K562 (cell line): Measurements from ENCODE around the gene TRAPPC2L. TPM values are rescaled to one million over a fixed set of nuclear protein-coding genes. Genes with fewer than 3 reads are reported as not detected.
A peak's percentile ranks its signal among the peaks of the same experiment; 100 is the strongest.

ENCODE experiments used
- ARNT ChIP-seq, 2 experiments: fragments of 450-650 bp; IDR thresholded peaks; 2 replicates each; pipeline ENCODE4 v1.6.1; 2016; ENCODE audit warnings: mild to moderate bottlenecking in 1 of 2
- CEBPG ChIP-seq, 3 experiments: fragments of 200-800 bp in 1 of 3; sonication (Bioruptor generic) in 1 of 3; sonication (generic) in 1 of 3; formaldehyde crosslinking in 1 of 3; IDR thresholded peaks in 2 of 3; conservative IDR thresholded peaks in 1 of 3; 2 replicates each; pipeline versions ENCODE4 v1.6.1 to v1.8.0; 2016 to 2022; ENCODE audit warnings: missing compliant biosample characterization in 2 of 3, missing genetic modification characterization in 2 of 3, mild to moderate bottlenecking in 1 of 3, missing genetic modification reagents in 1 of 3
- FIP1L1 ChIP-seq: fragments of 200-400 bp; formaldehyde crosslinking; IDR thresholded peaks from 2 replicates; pipeline ENCODE4 v1.6.1; 2018; ENCODE audit warnings: mild to moderate bottlenecking, low read depth, low read length; ENCODE audit not compliant: poor library complexity, severe bottlenecking
- FOS ChIP-seq: IDR thresholded peaks from 3 replicates; pipeline ENCODE4 v1.6.1; 2011; ENCODE audit not compliant: insufficient read length; ENCODE audit errors: extremely low read depth
- NELFE ChIP-seq: IDR thresholded peaks from 2 replicates; pipeline ENCODE4 v1.6.1; 2011; ENCODE audit warnings: mild to moderate bottlenecking; ENCODE audit not compliant: insufficient read depth, insufficient read length
- NFYB ChIP-seq: IDR thresholded peaks from 2 replicates; pipeline ENCODE4 v1.6.1; 2011; ENCODE audit warnings: mild to moderate bottlenecking, moderate library complexity; ENCODE audit not compliant: insufficient read length; ENCODE audit errors: extremely low read depth
- NR2F6 ChIP-seq: fragments of 450-650 bp; formaldehyde crosslinking; IDR thresholded peaks from 2 replicates; pipeline ENCODE4 v1.4.0; 2020; ENCODE audit warnings: mild to moderate bottlenecking
- NR3C1 ChIP-seq: sonication (generic); formaldehyde crosslinking; IDR thresholded peaks from 2 replicates; pipeline ENCODE4 v1.8.1; 2022; ENCODE audit warnings: missing genetic modification reagents
- PML ChIP-seq: IDR thresholded peaks from 2 replicates; pipeline ENCODE4 v1.6.1; 2012; ENCODE audit warnings: low read length, inconsistent platforms
- SMAD1 ChIP-seq: fragments of 150-350 bp; IDR thresholded peaks from 2 replicates; pipeline ENCODE4 v1.6.1; 2014; ENCODE audit warnings: low read length, low read depth; ENCODE audit not compliant: partially characterized antibody
- SP1 ChIP-seq: sonication (generic); formaldehyde crosslinking; IDR thresholded peaks from 2 replicates; pipeline ENCODE4 v1.8.1; 2022; ENCODE audit warnings: mild to moderate bottlenecking, missing genetic modification reagents
- STAT5B ChIP-seq: fragments of 250-450 bp; sonication (Bioruptor Pico); IDR thresholded peaks from 2 replicates; pipeline ENCODE4 v1.8.0; 2021; ENCODE audit warnings: mild to moderate bottlenecking, inconsistent platforms
- TSC22D4 ChIP-seq: fragments of 450-650 bp; IDR thresholded peaks from 2 replicates; pipeline ENCODE4 v1.6.1; 2016; ENCODE audit warnings: missing genetic modification characterization, missing biosample characterization, control low read depth
- XRCC5 ChIP-seq: fragments of 200-400 bp; formaldehyde crosslinking; IDR thresholded peaks from 2 replicates; pipeline ENCODE4 v1.6.1; 2017; ENCODE audit warnings: low read depth, mild to moderate bottlenecking, low read length
- ZNF12 ChIP-seq: sonication (generic); formaldehyde crosslinking; IDR thresholded peaks from 2 replicates; pipeline ENCODE4 v1.4.0; 2020; ENCODE audit warnings: mild to moderate bottlenecking, missing genetic modification reagents
- ZNF282 ChIP-seq: sonication (generic); formaldehyde crosslinking; IDR thresholded peaks from 2 replicates; pipeline ENCODE4 v1.8.1; 2023; ENCODE audit warnings: missing genetic modification reagents
- ZNF311 ChIP-seq: fragments of 250-450 bp; sonication (Bioruptor Pico); IDR thresholded peaks from 2 replicates; pipeline ENCODE4 v1.4.0; 2020; ENCODE audit warnings: mild to moderate bottlenecking, moderate library complexity
- ZNF316 ChIP-seq: fragments of 450-650 bp; IDR thresholded peaks from 2 replicates; pipeline ENCODE4 v1.6.1; 2016
- ZNF696 ChIP-seq: fragments of 250-450 bp; sonication (Bioruptor Pico); conservative IDR thresholded peaks from 2 replicates; pipeline ENCODE4 v1.4.0; 2020; ENCODE audit warnings: mild to moderate bottlenecking, moderate library complexity
- polyA plus RNA-seq, 8 experiments: library from polyadenylated mRNA; depleted of rRNA in 4 of 8; stranded (reverse) in 5 of 8; unstranded in 3 of 8; fragments of >200 nt; fragmentation: Nextera tagmentation in 2 of 8; fragmentation: Illumina TruSeq in 1 of 8; extraction: Ambion mirVana in 2 of 8; extraction: Trizol in 1 of 8; gene quantifications; 2 replicates each; pipeline versions ENCODE4 v1.2.1 to v1.2.3, GENCODE V29; 2011 to 2014; ENCODE audit warnings: inconsistent platforms in 1 of 8, missing spikeins in 1 of 8
- total RNA-seq, 7 experiments: library from RNA; depleted of rRNA in 6 of 7; stranded (reverse); fragments of >200 nt in 6 of 7; fragmentation: Illumina TruSeq in 2 of 7; extraction: Trizol in 2 of 7; gene quantifications; 2 replicates each; pipeline versions ENCODE4 v1.2.1 to v1.2.3, GENCODE V29; 2011 to 2021; ENCODE audit warnings: low replicate concordance in 1 of 7
- TF ChIP-seq, protein P1 (sequence below): fragments of 450-650 bp; formaldehyde crosslinking; IDR thresholded peaks from 2 replicates; pipeline ENCODE4 v1.4.0; 2022; ENCODE audit warnings: mild to moderate bottlenecking, moderate library complexity
- TF ChIP-seq, protein P2 (sequence below), 2 experiments: fragments of 450-650 bp; conservative IDR thresholded peaks; 2 replicates each; pipeline ENCODE4 v1.6.1; 2017; ENCODE audit warnings: mild to moderate bottlenecking in 2 of 2, moderate library complexity in 2 of 2
- TF ChIP-seq, protein P3 (sequence below), 2 experiments: fragments of 450-650 bp; IDR thresholded peaks; 2 replicates each; pipeline ENCODE4 v1.6.1; 2018; ENCODE audit warnings: mild to moderate bottlenecking in 2 of 2, low read depth in 1 of 2; ENCODE audit not compliant: partially characterized antibody in 2 of 2

The TRAPPC2L gene
- total and polyA plus RNA-seq, 9 of the 15 experiments (the other 6 are each of a cell fraction or from before 2014, with no cell fraction given), result 60.4 to 398 (median 97.5) TPM

DNA sequence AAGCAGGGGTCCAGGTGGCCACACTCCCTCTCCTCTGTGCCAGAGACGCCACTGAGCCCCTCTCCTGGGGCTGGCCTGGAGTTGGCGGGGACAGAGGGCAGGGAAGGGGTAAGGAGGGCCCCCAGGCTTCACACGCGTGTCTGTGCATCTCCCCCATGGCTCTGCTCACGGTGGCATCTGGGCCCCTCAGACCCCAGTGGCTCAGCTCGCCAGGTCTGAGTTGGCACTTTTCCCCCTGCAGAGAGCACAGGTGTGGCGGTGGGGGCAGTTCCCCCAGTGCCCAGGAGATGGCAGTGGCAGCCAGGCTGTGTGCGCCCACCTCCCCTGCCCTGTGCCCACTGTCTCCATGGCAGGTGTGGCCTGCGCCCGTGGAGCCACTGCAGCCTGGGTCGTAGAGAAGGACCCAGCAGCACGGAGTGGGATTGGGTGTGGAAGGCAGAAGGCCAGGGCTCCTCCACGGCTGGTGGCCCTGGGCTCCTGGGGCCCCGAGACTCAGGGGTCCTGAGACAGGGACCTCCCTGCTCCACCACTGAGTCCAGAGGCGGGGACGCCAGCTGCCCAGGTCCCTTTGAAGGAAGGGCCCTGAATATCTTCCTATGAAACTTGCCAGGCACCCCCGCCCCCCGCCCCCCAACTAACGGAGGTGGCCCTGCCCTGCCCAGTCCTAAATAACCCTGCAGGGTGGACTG lies 40.9 kb upstream of the TRAPPC2L start (continued):
- TF ChIP-seq, protein P1, sequence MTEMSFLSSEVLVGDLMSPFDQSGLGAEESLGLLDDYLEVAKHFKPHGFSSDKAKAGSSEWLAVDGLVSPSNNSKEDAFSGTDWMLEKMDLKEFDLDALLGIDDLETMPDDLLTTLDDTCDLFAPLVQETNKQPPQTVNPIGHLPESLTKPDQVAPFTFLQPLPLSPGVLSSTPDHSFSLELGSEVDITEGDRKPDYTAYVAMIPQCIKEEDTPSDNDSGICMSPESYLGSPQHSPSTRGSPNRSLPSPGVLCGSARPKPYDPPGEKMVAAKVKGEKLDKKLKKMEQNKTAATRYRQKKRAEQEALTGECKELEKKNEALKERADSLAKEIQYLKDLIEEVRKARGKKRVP, result no peak
- TF ChIP-seq ARNT (IDR thresholded peaks at IDR 0.05), result no peak
- no peak for TF ChIP-seq NR2F6 (CRISPR knock-in tag)
- no peak for TF ChIP-seq ZNF696 (CRISPR knock-in tag)
- no peak for TF ChIP-seq ZNF12 (CRISPR knock-in tag)
- TF ChIP-seq SP1 (CRISPR knock-in tag), result 0 out of 2 replicates have a peak, but pooled peaks have one; percentile 33
- TF ChIP-seq STAT5B (CRISPR knock-in tag), result no peak
- no peak for TF ChIP-seq SMAD1
- TF ChIP-seq NFYB, result no peak
- TF ChIP-seq, protein P2, sequence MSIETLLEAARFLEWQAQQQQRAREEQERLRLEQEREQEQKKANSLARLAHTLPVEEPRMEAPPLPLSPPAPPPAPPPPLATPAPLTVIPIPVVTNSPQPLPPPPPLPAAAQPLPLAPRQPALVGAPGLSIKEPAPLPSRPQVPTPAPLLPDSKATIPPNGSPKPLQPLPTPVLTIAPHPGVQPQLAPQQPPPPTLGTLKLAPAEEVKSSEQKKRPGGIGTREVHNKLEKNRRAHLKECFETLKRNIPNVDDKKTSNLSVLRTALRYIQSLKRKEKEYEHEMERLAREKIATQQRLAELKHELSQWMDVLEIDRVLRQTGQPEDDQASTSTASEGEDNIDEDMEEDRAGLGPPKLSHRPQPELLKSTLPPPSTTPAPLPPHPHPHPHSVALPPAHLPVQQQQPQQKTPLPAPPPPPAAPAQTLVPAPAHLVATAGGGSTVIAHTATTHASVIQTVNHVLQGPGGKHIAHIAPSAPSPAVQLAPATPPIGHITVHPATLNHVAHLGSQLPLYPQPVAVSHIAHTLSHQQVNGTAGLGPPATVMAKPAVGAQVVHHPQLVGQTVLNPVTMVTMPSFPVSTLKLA (conservative IDR thresholded peaks at IDR 0.05), result no peak
- 0 out of 2 replicates have a peak, but pooled peaks have one; percentile 11 for TF ChIP-seq ZNF282
- TF ChIP-seq ZNF311 (CRISPR knock-in tag), result no peak
- TF ChIP-seq ZNF316, result peak; percentile 63
- no peak for TF ChIP-seq NR3C1 (CRISPR knock-in tag)
- 0 out of 2 replicates have a peak, but pooled peaks have one; percentile 50 for TF ChIP-seq XRCC5
- TF ChIP-seq FIP1L1, result peak; percentile 41
- TF ChIP-seq CEBPG (CRISPR knock-in tag; IDR thresholded peaks at IDR 0.05), result no peak
- no peak for TF ChIP-seq CEBPG (tag; conservative IDR thresholded peaks at IDR 0.05 in 1 of 2, IDR thresholded peaks at IDR 0.05 in 1 of 2)
- no peak for TF ChIP-seq TSC22D4
- TF ChIP-seq FOS, result no peak
- TF ChIP-seq NELFE, result no peak
- no peak for TF ChIP-seq PML
- TF ChIP-seq, protein P3, sequence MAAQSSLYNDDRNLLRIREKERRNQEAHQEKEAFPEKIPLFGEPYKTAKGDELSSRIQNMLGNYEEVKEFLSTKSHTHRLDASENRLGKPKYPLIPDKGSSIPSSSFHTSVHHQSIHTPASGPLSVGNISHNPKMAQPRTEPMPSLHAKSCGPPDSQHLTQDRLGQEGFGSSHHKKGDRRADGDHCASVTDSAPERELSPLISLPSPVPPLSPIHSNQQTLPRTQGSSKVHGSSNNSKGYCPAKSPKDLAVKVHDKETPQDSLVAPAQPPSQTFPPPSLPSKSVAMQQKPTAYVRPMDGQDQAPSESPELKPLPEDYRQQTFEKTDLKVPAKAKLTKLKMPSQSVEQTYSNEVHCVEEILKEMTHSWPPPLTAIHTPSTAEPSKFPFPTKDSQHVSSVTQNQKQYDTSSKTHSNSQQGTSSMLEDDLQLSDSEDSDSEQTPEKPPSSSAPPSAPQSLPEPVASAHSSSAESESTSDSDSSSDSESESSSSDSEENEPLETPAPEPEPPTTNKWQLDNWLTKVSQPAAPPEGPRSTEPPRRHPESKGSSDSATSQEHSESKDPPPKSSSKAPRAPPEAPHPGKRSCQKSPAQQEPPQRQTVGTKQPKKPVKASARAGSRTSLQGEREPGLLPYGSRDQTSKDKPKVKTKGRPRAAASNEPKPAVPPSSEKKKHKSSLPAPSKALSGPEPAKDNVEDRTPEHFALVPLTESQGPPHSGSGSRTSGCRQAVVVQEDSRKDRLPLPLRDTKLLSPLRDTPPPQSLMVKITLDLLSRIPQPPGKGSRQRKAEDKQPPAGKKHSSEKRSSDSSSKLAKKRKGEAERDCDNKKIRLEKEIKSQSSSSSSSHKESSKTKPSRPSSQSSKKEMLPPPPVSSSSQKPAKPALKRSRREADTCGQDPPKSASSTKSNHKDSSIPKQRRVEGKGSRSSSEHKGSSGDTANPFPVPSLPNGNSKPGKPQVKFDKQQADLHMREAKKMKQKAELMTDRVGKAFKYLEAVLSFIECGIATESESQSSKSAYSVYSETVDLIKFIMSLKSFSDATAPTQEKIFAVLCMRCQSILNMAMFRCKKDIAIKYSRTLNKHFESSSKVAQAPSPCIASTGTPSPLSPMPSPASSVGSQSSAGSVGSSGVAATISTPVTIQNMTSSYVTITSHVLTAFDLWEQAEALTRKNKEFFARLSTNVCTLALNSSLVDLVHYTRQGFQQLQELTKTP (IDR thresholded peaks at IDR 0.05; ENCODE audit: low read depth in 1 of 2, partially characterized antibody in 2 of 2), result no peak
